Activated B cell treated with CpG ODN at 0.5 μM for 24 hours (primary cell): ENCODE measurements around the gene SLC36A2. TPM values are rescaled to one million over a fixed set of nuclear protein-coding genes. Genes with fewer than 3 reads are reported as not detected.

ENCODE experiments used
- ATAC-seq: fragments of 200-7000 bp; cut with Tn5 transposase; one replicate; pipeline ENCODE4 v1.10.0; 2021; ENCODE audit warnings: low read depth, mild to moderate bottlenecking, moderate library complexity
- CTCF ChIA-PET: fragments of 350-600 bp; sonication (Branson Sonifier 250); formaldehyde crosslinking; loops from one replicate; lab custom pipeline; 2021; ENCODE audit warnings: antibody characterized with exemption; lab: Charles Lee
- POLR2A ChIA-PET: fragments of 350-600 bp; sonication (Branson Sonifier 250); formaldehyde crosslinking; loops from one replicate; lab custom pipeline; 2021; ENCODE audit warnings: antibody characterized with exemption; lab: Charles Lee
- DNase-seq: peaks from one replicate; pipeline ENCODE4 v3.0.0; 2022
- H3K27ac Mint-ChIP-seq: one replicate; pipeline ENCODE4 v1.8.0; 2020; ENCODE audit warnings: mixed read lengths
- H3K27me3 Mint-ChIP-seq: one replicate; pipeline ENCODE4 v1.8.0; 2021; ENCODE audit warnings: mixed read lengths
- H3K36me3 Mint-ChIP-seq: one replicate; pipeline ENCODE4 v1.8.0; 2021; ENCODE audit warnings: low read depth, mixed read lengths
- H3K4me1 Mint-ChIP-seq: one replicate; pipeline ENCODE4 v1.8.0; 2021; ENCODE audit warnings: mixed read lengths
- H3K4me3 Mint-ChIP-seq: one replicate; pipeline ENCODE4 v1.8.0; 2020; ENCODE audit warnings: mild to moderate bottlenecking, mixed read lengths
- H3K9me3 Mint-ChIP-seq: one replicate; pipeline ENCODE4 v1.8.0; 2020; ENCODE audit warnings: mixed read lengths
- CTCF ChIP-seq: fragments of 200-600 bp; IDR thresholded peaks from one replicate; pipeline ENCODE4 v1.8.0; 2022; ENCODE audit warnings: antibody characterized with exemption, mild to moderate bottlenecking
- intact Hi-C: fragments of 100-400 bp; cut with micrococcal nuclease; formaldehyde crosslinking; loops from one replicate; pipeline ENCODE4 v1.15.1; 2024
- total RNA-seq: library from RNA; stranded (reverse); gene quantifications from 2 replicates; pipeline ENCODE4 v1.2.3, GENCODE V29; 2022

SLC36A2 gene
- total RNA-seq, 1 donor from 2014 or later: not detected

DNA sequence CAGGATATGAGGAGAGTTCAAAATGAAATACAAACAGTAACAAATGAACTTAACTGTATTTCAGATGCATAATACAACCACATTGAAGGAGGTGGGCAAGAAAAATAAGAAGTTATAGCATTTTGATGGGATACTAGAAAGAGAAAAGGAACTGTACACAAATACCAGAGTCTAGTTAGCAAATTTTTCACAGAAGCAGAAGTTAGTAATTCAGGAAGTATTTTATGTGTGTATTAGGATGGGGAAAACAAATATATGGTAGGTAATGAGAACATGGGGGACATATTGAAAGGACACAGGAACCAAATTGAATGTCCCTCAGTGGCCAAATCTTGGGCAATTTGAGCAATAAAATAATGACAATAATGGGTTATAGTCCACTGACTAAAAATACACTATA lies 76.0 kb downstream of the SLC36A2 start:
- no peaks in the 10 kb centered on the region for H3K9me3 Mint-ChIP-seq
- ATAC-seq: no peak
- no peak for TF ChIP-seq CTCF
- peaks cover 3% of the 10 kb centered on the region for H3K4me1 Mint-ChIP-seq
- no peak for DNase-seq
- ChIA-PET POLR2A (interaction anchor here (0.8 to 1.1 kb wide), 2 partner anchors 18 to 142 kb away, joined by 4 to 8 read pairs; partner anchors contain the start of gene GM2A), CTCF (no interaction called here)
- H3K27ac Mint-ChIP-seq: no peak overlapping the region
- intact Hi-C loops: loop anchor here (5.0 kb wide), 1 partner anchor 36 kb away; no protein-coding TSS in a partner anchor
- H3K4me3 Mint-ChIP-seq: no peak overlapping the region
- no peaks in the 10 kb centered on the region for H3K27me3 Mint-ChIP-seq
- H3K36me3 Mint-ChIP-seq: peaks cover 36% of the 10 kb centered on the region

- ChIA-PET POLR2A (interaction anchor here (0.8 to 1.1 kb wide), 2 partner anchors 17 to 141 kb away, joined by 4 to 8 read pairs; partner anchors contain the start of gene GM2A), CTCF (interaction anchor here (0.8 kb wide), 1 partner anchor 29 kb away, joined by 3 read pairs; no protein-coding TSS in a partner anchor)
- TF ChIP-seq CTCF: no peak
- H3K4me1 Mint-ChIP-seq: peaks cover 3% of the 10 kb centered on the region
- H3K4me3 Mint-ChIP-seq: no peak overlapping the region
- peak; percentile 95 for ATAC-seq
- no peak overlapping the region for H3K27ac Mint-ChIP-seq
- DNase-seq: no peak
- peaks cover 39% of the 10 kb centered on the region for H3K36me3 Mint-ChIP-seq
- no peaks in the 10 kb centered on the region for H3K27me3 Mint-ChIP-seq
- H3K9me3 Mint-ChIP-seq: no peaks in the 10 kb centered on the region
- intact Hi-C loops: loop anchor here (1.0 to 5.0 kb wide), 4 partner anchors 13 to 56 kb away; no protein-coding TSS in a partner anchor
Measured at GRCh38 chr5:151270599-151270998, 76.8 kb downstream of the SLC36A2 start.

DNA sequence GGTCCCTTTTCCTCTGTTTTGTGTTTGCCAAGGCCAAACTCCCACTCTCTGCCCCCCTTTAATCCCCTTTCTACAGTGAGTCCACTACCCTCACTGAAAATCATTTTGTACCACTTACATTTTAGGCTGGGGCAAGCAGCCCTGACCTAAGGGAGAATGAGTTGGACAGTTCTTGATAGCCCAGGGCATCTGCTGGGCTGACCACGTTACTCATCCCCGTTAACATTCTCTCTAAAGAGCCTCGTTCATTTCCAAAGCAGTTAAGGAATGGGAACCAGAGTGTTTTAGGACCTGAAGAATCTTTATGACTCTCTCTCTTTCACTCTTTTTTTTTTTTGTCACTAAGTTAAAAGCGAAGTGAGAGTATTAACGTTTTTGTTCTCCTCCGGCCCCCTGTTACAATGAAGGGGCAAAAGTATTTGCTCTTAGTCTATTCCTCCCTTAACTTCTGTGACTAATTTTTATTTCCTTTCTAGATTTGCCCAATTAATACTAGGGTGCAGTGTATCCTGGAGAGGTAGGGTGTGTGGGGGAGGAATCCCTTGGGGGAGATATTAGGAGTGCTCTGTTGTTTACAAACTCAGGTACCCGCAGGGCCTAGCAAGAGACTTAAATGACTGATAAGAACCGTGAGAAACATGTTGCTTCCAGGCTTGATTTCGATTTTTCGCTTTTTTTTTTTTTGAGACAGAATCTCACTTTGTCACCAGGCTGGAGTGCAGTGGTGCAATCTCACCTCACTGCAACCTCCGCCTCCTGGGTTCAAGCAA lies 79.7 kb downstream of the SLC36A2 start:
- Mint-ChIP-seq H3K4me1 (peaks cover 16% of the 10 kb centered on the region), H3K27ac (peak overlapping the region; percentile 30), H3K36me3 (peaks cover 64% of the 10 kb centered on the region), H3K4me3 (no peak overlapping the region), H3K9me3 (no peaks in the 10 kb centered on the region), H3K27me3 (no peaks in the 10 kb centered on the region)
- DNase-seq: no peak
- ChIA-PET POLR2A (interaction anchor here (1.7 kb wide), 1 partner anchor 10 kb away, joined by 6 read pairs; no protein-coding TSS in a partner anchor), CTCF (no interaction called here)
- no peak for ATAC-seq
- TF ChIP-seq CTCF: no peak
- intact Hi-C loops: no loop called here

Other genes with a start within 250 kb of the SLC36A2 start
- 367 and 379 TPM in 2 replicates for gene ANXA6, start 189.8 kb downstream of the SLC36A2 start, total RNA-seq
- gene CCDC69, start 123.5 kb downstream of the SLC36A2 start, total RNA-seq: 98.9 and 109 TPM in 2 replicates
- gene GM2A, start 94.4 kb downstream of the SLC36A2 start, total RNA-seq: 51.3 and 53.1 TPM in 2 replicates
- not detected in 2 replicates for gene SLC36A3, start 43.8 kb downstream of the SLC36A2 start, total RNA-seq
- gene SLC36A1, start 100.0 kb upstream of the SLC36A2 start, total RNA-seq: 9.9 and 14.1 TPM in 2 replicates
- 0.02 TPM in 2 replicates for gene FAT2, start 243.8 kb upstream of the SLC36A2 start, total RNA-seq